Mammary epithelial cell (primary cell): Measurements from ENCODE around the gene CLN6.
A peak's percentile ranks its signal among the peaks of the same experiment; 100 is the strongest.

Experiments used
- EZH2 ChIP-seq: IDR thresholded peaks from 2 replicates; pipeline ENCODE4 v1.6.1; 2012; ENCODE audit warnings: low read length, inconsistent platforms, borderline replicate concordance
- TF ChIP-seq, protein P1 (sequence below), 2 donors: IDR thresholded peaks in 1 of 2; conservative IDR thresholded peaks in 1 of 2; 2 replicates each; pipeline ENCODE4 v1.5.1; 2011 to 2012; ENCODE audit warnings: inconsistent platforms in 2 of 2, low read length in 2 of 2, mild to moderate bottlenecking in 2 of 2, control low read depth in 1 of 2, low read depth in 1 of 2; ENCODE audit not compliant: insufficient read depth in 1 of 2; ENCODE audit errors: extremely low read depth in 1 of 2

DNA sequence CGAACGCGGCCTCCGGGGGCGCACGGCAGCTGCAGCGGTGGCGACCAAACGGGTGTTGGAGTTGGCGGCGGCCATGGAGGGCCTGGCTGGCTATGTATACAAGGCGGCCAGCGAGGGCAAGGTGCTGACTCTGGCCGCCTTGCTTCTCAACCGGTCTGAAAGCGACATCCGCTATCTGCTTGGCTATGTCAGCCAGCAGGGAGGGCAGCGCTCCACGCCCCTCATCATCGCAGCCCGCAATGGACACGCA is 48.7 kb upstream of the CLN6 start:
- TF ChIP-seq, protein P1, sequence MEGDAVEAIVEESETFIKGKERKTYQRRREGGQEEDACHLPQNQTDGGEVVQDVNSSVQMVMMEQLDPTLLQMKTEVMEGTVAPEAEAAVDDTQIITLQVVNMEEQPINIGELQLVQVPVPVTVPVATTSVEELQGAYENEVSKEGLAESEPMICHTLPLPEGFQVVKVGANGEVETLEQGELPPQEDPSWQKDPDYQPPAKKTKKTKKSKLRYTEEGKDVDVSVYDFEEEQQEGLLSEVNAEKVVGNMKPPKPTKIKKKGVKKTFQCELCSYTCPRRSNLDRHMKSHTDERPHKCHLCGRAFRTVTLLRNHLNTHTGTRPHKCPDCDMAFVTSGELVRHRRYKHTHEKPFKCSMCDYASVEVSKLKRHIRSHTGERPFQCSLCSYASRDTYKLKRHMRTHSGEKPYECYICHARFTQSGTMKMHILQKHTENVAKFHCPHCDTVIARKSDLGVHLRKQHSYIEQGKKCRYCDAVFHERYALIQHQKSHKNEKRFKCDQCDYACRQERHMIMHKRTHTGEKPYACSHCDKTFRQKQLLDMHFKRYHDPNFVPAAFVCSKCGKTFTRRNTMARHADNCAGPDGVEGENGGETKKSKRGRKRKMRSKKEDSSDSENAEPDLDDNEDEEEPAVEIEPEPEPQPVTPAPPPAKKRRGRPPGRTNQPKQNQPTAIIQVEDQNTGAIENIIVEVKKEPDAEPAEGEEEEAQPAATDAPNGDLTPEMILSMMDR (conservative IDR thresholded peaks at IDR 0.05 in 1 of 2, IDR thresholded peaks at IDR 0.05 in 1 of 2; ENCODE audit: extremely low read depth in 1 of 2, insufficient read depth in 1 of 2, low read depth in 1 of 2, low read length in 2 of 2), result peak in 1 of 2 donors; percentile 38
- TF ChIP-seq EZH2, result no peak
